H1 (cell line): Measurements from ENCODE around the gene TRIM71. TPM values are rescaled to one million over a fixed set of nuclear protein-coding genes. Genes with fewer than 3 reads are reported as not detected.
A peak's percentile ranks its signal among the peaks of the same experiment; 100 is the strongest.

Experiments
- ASH2L ChIP-seq: fragments of 200-600, 300-600 bp; sonication (generic); IDR thresholded peaks from one replicate; pipeline ENCODE4 v1.7.1; 2017; ENCODE audit warnings: low read length
- BCL11A ChIP-seq, 2 experiments: IDR thresholded peaks; one replicate each; pipeline ENCODE4 v1.6.1; 2011; ENCODE audit warnings: low read depth in 2 of 2, low read length in 2 of 2, mild to moderate bottlenecking in 2 of 2
- CBX5 ChIP-seq: fragments of 300-800, 300-1000 bp; sonication (generic); IDR thresholded peaks from 2 replicates; pipeline ENCODE4 v1.7.1; 2016; ENCODE audit warnings: antibody characterized with exemption, low read length, low read depth
- CBX8 ChIP-seq: fragments of 300-800, 300-1000 bp; sonication (generic); IDR thresholded peaks from 2 replicates; pipeline ENCODE4 v1.7.1; 2016; ENCODE audit warnings: low read depth, low read length, borderline replicate concordance
- CEBPB ChIP-seq: IDR thresholded peaks from 2 replicates; pipeline ENCODE4 v1.6.1; 2012; ENCODE audit warnings: low read depth, low read length
- CTBP2 ChIP-seq: IDR thresholded peaks from 2 replicates; pipeline ENCODE4 v1.7.0; 2011; ENCODE audit warnings: borderline replicate concordance, mild to moderate bottlenecking, moderate library complexity, mixed read lengths, low read length; ENCODE audit not compliant: insufficient read depth, insufficient read length
- EGR1 ChIP-seq: IDR thresholded peaks from 2 replicates; pipeline ENCODE4 v1.6.1; 2011; ENCODE audit warnings: low read depth, low read length, borderline replicate concordance
- POLR2A ChIP-seq, 2 experiments: IDR thresholded peaks; 1 replicate in 1 of 2; 2 replicates in 1 of 2; pipeline ENCODE4 v1.6.1; 2011; ENCODE audit warnings: low read depth in 2 of 2, low read length in 2 of 2, mild to moderate bottlenecking in 2 of 2; ENCODE audit errors: control extremely low read depth in 1 of 2
- POLR2AphosphoS5 ChIP-seq: IDR thresholded peaks from 2 replicates; pipeline ENCODE4 v1.6.1; 2011; ENCODE audit warnings: low read depth, low read length
- RAD21 ChIP-seq, 2 experiments: IDR thresholded peaks in 1 of 2; conservative IDR thresholded peaks in 1 of 2; 2 replicates each; pipeline ENCODE4 v1.6.1; 2011; ENCODE audit warnings: low read depth in 2 of 2, low read length in 2 of 2, improper control_type of control experiment in 1 of 2, inconsistent platforms in 1 of 2, mild to moderate bottlenecking in 1 of 2, moderate library complexity in 1 of 2
- RNF2 ChIP-seq: fragments of 200-900, 300-1000 bp; sonication (generic); IDR thresholded peaks from 2 replicates; pipeline ENCODE4 v1.7.1; 2016; ENCODE audit warnings: borderline replicate concordance, low read depth, mild to moderate bottlenecking, antibody characterized with exemption, low read length; ENCODE audit not compliant: poor library complexity, severe bottlenecking; ENCODE audit errors: missing control alignments
- SAP30 ChIP-seq: fragments of 300-600 bp; sonication (generic); IDR thresholded peaks from 2 replicates; pipeline ENCODE4 v1.7.1; 2012; ENCODE audit warnings: low read length, moderate library complexity, mild to moderate bottlenecking, inconsistent platforms; ENCODE audit not compliant: insufficient read depth, insufficient replicate concordance
- SIRT6 ChIP-seq: IDR thresholded peaks from one replicate; pipeline ENCODE4 v1.7.1; 2012; ENCODE audit warnings: low read length, inconsistent platforms
- SRF ChIP-seq: IDR thresholded peaks from 2 replicates; pipeline ENCODE4 v1.6.1; 2011; ENCODE audit warnings: mild to moderate bottlenecking, low read depth, low read length, moderate library complexity
- SUZ12 ChIP-seq: fragments of 200-600 bp; sonication (generic); IDR thresholded peaks from 2 replicates; pipeline ENCODE4 v1.6.1; 2012; ENCODE audit warnings: mild to moderate bottlenecking, inconsistent platforms, low read length, moderate library complexity, mixed read lengths
- TAF1 ChIP-seq: IDR thresholded peaks from 2 replicates; pipeline ENCODE4 v1.6.1; 2011; ENCODE audit warnings: mild to moderate bottlenecking, low read depth, low read length
- TBP ChIP-seq: IDR thresholded peaks from 2 replicates; pipeline ENCODE4 v1.6.1; 2011; ENCODE audit warnings: low read depth, low read length, improper control_type of control experiment
- TEAD4 ChIP-seq: IDR thresholded peaks from 2 replicates; pipeline ENCODE4 v1.6.1; 2012; ENCODE audit warnings: low read depth, low read length, inconsistent platforms, mixed read lengths
- YY1 ChIP-seq: IDR thresholded peaks from 2 replicates; pipeline ENCODE4 v1.6.1; 2011; ENCODE audit warnings: low read depth, mild to moderate bottlenecking, low read length
- ZNF274 ChIP-seq: IDR thresholded peaks from 2 replicates; pipeline ENCODE4 v1.7.0; 2012; ENCODE audit warnings: low read length, borderline replicate concordance; ENCODE audit errors: extremely low read depth
- polyA plus RNA-seq, 7 experiments: library from polyadenylated mRNA; depleted of rRNA in 3 of 7; stranded (reverse) in 5 of 7; unstranded in 2 of 7; fragments of >200 nt in 5 of 7; fragments of 200-250 nt in 2 of 7; gene quantifications; 1 replicate in 5 of 7; 2 replicates in 1 of 7; 4 replicates in 1 of 7; pipeline versions ENCODE4 v1.2.1 to v1.2.3, GENCODE V29; 2011 to 2013; ENCODE audit warnings: missing spikeins in 2 of 7, mixed read lengths in 2 of 7
- total RNA-seq: library from RNA; stranded (reverse); fragmentation: NEBNext Ultra II Directional; extraction: Animal tissue kit (Norgen Biotek cat#: 25700); gene quantifications from 2 replicates; pipeline ENCODE4 v1.2.1, GENCODE V29; 2021
- TF ChIP-seq, protein P1 (sequence below): IDR thresholded peaks from 2 replicates; pipeline ENCODE4 v1.6.1; 2012; ENCODE audit warnings: inconsistent platforms
- TF ChIP-seq, protein P2 (sequence below), 3 experiments: IDR thresholded peaks; 1 replicate in 2 of 3; 2 replicates in 1 of 3; pipeline versions ENCODE4 v1.5.1 to v1.6.1; 2011; ENCODE audit warnings: low read length in 3 of 3, mild to moderate bottlenecking in 3 of 3, inconsistent platforms in 2 of 3, low read depth in 1 of 3, moderate library complexity in 1 of 3; ENCODE audit not compliant: insufficient read depth in 1 of 3; ENCODE audit errors: control extremely low read depth in 1 of 3

The TRIM71 gene
- total and polyA plus RNA-seq, 2 of the 8 experiments (the other 6 are each of a cell fraction or from before 2014, with no cell fraction given), result 53.7 to 293 TPM

DNA sequence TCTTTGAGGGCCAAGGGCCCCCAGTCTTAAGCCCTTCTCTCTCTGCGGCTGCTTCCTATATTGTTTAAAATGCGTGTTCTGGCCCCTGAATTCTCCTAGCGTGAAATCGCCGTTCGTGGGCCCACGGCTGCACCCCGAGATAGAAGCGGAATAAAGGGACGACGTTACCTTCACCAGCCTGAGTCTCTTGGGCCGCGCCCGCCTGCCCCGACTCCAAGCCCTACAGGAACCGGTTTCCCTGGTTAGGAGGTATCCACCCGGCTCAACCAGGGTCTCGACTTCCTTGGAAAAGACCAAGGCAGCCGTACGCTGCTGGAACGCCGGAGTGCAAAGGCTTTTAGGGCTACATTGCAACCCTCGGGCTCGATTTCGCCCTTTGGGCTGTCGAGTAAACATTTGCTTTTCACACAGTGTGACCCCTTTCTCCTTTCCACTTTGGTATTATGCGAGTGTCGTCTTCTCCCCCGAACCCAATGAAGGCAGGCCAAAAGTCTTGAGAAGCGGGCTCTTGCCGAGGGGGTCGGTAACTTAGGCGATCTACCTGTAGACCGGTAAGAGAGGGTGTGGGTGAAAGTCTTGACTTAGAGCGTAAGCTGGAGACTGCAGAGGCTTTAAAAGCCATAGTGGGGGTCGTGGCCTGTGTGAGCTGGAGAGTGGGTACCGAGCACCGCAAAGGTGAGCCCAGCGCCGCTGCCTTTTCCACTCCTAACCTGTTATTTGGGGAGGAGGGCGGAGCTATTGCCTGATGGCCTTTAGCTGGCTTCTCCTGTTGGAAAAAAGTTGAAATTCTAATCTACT, 2.0 kb downstream of the TRIM71 start (continued):
- no peak for TF ChIP-seq SUZ12
- no peak for TF ChIP-seq BCL11A (IDR thresholded peaks at IDR 0.05; ENCODE audit: low read depth in 2 of 2, low read length in 2 of 2)
- TF ChIP-seq ASH2L, result no peak
- TF ChIP-seq CTBP2, result no peak
- TF ChIP-seq, protein P1, sequence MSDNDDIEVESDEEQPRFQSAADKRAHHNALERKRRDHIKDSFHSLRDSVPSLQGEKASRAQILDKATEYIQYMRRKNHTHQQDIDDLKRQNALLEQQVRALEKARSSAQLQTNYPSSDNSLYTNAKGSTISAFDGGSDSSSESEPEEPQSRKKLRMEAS, result no peak
- TF ChIP-seq TEAD4, result no peak
- TF ChIP-seq SIRT6, result no peak
- no peak for TF ChIP-seq YY1
- no peak for TF ChIP-seq CEBPB
- TF ChIP-seq POLR2A (IDR thresholded peaks at IDR 0.05; ENCODE audit: control extremely low read depth in 1 of 2, low read depth in 2 of 2, low read length in 2 of 2), result peak in 1 of 2 experiments; percentile 40; a peak in 1 of 3 replicates
- no peak for TF ChIP-seq SAP30
- no peak for TF ChIP-seq ZNF274
- no peak for TF ChIP-seq RNF2
- no peak for TF ChIP-seq CBX8
- peak; percentile 69; the same call in 1 of the 2 replicates for TF ChIP-seq POLR2AphosphoS5
- peak; percentile 18; the same call in 1 of the 2 replicates for TF ChIP-seq TBP
- TF ChIP-seq EGR1, result no peak
- TF ChIP-seq SRF, result no peak
- 0 out of 2 replicates have a peak, but pooled peaks have one; percentile 23 for TF ChIP-seq TAF1
- TF ChIP-seq, protein P2, sequence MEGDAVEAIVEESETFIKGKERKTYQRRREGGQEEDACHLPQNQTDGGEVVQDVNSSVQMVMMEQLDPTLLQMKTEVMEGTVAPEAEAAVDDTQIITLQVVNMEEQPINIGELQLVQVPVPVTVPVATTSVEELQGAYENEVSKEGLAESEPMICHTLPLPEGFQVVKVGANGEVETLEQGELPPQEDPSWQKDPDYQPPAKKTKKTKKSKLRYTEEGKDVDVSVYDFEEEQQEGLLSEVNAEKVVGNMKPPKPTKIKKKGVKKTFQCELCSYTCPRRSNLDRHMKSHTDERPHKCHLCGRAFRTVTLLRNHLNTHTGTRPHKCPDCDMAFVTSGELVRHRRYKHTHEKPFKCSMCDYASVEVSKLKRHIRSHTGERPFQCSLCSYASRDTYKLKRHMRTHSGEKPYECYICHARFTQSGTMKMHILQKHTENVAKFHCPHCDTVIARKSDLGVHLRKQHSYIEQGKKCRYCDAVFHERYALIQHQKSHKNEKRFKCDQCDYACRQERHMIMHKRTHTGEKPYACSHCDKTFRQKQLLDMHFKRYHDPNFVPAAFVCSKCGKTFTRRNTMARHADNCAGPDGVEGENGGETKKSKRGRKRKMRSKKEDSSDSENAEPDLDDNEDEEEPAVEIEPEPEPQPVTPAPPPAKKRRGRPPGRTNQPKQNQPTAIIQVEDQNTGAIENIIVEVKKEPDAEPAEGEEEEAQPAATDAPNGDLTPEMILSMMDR (IDR thresholded peaks at IDR 0.05; ENCODE audit: control extremely low read depth in 1 of 3, insufficient read depth in 1 of 3, low read depth in 1 of 3, low read length in 3 of 3), result no peak
- no peak for TF ChIP-seq CBX5
- TF ChIP-seq RAD21 (IDR thresholded peaks at IDR 0.05 in 1 of 2, conservative IDR thresholded peaks at IDR 0.05 in 1 of 2; ENCODE audit: low read depth in 2 of 2, low read length in 2 of 2), result no peak
